COLO668 (cell line): Measurements from ENCODE around the gene MRRF.

ENCODE experiments used
- DNase-seq: peaks from one replicate; lab custom pipeline; 2025; ENCODE audit not compliant: unreplicated experiment; lab: John Stamatoyannopoulos, UW

MRRF gene

GRCh38 chr9:122228191-122228567 lies 36.5 kb upstream of the MRRF start:
- DNase-seq = peak; percentile 22

DNA sequence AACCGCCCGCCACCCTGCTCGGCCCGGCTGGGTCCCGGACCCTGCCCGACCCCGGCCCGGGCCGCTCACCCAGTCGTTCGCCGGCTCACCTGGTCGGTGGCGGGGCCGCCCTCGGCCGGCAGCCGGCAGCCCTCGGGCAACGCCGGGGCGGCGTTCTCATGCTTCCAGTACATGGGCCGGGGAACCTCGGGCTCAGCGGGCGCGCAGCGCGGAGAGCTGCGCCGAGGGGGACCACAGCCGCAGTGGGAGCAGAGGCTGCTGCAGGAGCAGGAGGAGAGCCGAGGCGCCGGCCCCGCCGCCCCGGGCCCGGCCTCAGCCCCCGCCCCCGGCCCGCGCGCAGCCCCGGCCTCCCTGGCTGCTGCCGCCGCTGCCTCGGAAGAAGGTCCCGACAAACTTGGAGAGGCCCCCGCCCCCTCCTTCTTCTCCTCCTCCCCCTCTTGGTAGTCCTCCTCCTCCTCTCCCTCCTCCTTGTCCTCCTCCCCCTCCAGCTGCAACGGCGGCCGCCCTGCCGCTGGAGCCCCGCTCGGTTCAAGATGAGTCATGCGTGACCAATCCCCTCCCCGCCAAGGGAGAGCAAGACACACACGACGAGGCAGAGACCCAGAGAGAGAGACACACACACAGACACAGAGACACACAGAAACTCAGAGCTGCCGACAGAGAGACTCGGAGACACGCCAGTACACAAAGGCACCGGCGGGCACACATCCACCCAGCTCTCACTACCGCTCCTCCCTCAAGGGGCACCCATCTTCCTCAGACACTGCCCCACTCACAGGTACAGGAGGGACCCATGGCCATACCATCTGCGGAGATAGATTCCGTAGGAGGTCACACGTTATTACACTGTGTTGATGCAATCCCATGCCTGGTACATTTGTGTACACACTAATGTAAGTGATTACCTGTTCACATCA lies 35.9 kb upstream of the MRRF start, which contains the start of gene LHX6:
LHX6 (minus strand) TSS at position 390 of the 917 bp plus-strand sequence; CDS start at position 173, 217 bp downstream.
- peak; percentile 47 for DNase-seq

- DNase-seq = no peak
These were observed 35.2 kb upstream of the MRRF start for GRCh38 chr9:122229485-122229837.

DNA sequence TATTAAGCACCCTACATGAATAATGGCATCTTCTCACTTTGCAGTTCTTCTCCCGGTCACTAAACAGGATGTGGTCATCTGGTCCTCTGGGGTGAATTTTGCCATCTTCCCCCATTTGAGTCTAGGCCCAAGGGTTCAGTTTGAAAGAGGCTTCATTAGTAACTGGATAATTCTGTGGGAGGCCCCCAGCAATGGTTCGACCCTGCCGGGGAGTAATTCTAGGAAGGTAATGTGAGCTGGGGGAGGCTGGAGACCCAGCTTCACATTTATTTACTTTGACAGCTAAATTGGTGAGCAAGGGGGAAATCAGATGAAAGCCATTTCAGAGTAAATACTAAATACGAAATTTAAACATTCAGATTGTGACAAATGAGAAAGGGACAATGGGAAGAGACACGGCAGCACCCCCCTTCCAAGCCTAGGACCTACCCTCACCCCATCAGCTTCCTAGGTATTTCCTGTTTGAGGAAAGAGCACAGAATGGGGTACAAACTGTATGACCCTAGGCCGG lies 31.8 kb upstream of the MRRF start:
- DNase-seq = no peak

- no peak for DNase-seq
These were observed 30.5 kb upstream of the MRRF start for GRCh38 chr9:122234022-122234748.

GRCh38 chr9:122236681-122237080 lies 28.0 kb upstream of the MRRF start:
- DNase-seq = no peak

- DNase-seq = no peak
These were observed 25.0 kb upstream of the MRRF start for GRCh38 chr9:122239722-122240121.

DNA sequence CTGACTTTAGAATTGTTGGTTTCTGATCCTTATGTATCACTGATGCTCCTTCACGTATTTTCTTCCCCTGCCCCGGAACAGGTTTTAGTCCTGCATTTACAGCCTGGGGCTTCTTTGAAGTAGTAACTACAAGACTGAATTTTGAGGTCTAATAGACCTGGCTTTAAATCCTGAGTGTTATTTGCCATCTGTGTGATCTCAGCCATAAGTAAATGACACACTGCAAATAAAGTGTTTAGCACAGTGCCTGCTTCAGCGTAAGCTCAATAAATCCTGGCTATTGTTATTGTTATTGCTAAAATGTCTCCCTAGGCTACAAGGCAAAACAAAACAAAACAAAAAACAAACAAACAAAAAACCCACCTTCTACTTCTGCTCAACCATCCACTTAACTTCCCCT lies 20.3 kb upstream of the MRRF start:
- no peak for DNase-seq

GRCh38 chr9:122246666-122247065 lies 18.0 kb upstream of the MRRF start:
- no peak for DNase-seq

DNA sequence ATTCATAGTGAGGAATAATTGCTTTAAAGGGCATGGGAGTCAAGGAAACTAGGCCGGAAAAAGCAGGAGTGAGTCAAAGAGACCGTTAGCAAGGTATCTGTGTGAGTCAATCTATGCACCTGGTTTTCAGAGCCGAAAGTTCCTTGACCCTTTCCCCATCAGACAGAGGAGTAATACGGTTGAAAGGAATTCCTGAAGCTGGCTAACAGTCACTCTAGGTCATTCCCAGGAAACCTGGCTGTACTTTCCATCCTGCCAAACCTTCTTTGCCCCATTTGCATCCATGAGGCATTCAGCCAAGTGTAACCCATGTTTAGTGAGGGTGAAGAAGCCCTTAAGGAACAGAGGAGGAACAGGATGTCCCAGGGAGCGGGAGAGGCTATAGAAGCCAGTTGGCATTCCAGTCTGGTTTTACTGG lies 16.2 kb upstream of the MRRF start:
- DNase-seq = no peak

- no peak for DNase-seq
These were observed 13.3 kb upstream of the MRRF start for GRCh38 chr9:122251351-122251750.

- DNase-seq = no peak
These were observed 11.9 kb upstream of the MRRF start for GRCh38 chr9:122252796-122253195.

DNA sequence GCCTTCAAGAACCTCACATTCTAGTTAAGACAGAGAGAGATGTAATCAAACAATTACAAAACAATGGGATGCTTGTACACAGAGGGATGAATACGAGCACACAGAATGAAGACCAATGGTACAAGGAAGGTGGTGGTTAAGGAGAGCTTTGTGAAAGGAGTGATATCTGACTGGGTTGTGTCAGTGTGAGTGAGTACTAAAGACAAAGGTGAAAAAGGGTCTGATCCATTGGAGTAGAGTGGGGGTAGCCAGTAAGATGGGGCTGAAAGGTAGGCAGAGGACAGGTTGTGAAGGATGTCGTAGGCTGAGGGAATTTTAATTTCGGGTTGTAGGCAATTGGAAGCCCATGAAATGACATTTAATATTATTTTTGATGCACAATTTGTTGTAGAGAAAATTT lies 9.9 kb upstream of the MRRF start:
- DNase-seq = no peak

- DNase-seq = no peak
These were observed 8.5 kb upstream of the MRRF start for GRCh38 chr9:122256206-122256605.

GRCh38 chr9:122258886-122259415 lies 5.7 kb upstream of the MRRF start:
- no peak for DNase-seq

DNA sequence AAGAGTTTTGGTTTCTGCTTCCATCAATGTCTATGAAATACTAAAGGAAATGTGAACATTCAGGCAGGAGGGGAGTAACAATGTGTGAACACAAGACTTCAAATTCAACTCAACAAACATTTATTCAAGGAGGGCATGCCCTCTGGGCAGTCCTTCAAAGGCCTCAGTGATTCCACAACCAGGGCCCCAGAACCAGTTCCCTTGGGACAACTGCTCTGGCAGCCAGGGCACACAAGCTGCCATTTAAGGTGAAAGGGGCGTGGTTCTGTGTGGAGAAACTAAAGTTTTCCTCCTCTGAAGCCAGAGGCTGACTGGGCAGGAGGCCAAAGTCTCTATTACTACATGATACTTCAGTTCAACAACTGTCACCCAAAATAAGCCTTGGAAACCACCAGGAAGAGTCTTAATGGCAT lies 3.2 kb upstream of the MRRF start:
- no peak for DNase-seq

GRCh38 chr9:122262073-122262472 lies 2.6 kb upstream of the MRRF start:
- no peak for DNase-seq

DNA sequence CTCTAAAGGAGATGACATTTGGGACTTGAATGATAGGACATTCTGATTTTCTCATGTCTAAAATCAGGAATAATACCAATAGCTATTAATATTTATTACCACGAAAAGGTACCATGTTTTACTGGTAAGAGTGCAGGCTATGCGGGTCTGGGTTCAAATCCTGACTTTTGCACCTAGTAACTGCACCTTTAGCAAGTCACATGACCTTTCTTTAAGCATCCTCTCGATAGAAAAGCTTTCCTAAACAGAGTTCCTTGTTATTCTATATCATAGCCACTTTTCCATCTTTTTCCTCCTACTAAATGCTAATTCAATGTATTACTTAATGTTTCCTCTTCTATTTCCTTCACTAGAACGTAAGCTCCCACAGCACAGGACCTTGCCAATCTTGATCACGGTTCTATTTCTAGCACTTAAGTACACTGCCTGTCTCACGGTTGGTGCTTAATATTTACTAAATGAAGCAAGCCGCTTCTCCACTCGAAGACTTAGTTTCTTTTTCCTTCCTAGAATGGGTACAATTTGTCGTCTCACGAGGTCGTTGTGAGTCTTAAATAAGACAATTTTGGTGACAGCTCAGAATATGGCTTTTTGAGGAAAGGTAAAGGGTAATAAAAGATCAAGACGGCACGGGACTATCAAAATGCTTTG lies 858 bp upstream of the MRRF start:
- no peak for DNase-seq

DNA sequence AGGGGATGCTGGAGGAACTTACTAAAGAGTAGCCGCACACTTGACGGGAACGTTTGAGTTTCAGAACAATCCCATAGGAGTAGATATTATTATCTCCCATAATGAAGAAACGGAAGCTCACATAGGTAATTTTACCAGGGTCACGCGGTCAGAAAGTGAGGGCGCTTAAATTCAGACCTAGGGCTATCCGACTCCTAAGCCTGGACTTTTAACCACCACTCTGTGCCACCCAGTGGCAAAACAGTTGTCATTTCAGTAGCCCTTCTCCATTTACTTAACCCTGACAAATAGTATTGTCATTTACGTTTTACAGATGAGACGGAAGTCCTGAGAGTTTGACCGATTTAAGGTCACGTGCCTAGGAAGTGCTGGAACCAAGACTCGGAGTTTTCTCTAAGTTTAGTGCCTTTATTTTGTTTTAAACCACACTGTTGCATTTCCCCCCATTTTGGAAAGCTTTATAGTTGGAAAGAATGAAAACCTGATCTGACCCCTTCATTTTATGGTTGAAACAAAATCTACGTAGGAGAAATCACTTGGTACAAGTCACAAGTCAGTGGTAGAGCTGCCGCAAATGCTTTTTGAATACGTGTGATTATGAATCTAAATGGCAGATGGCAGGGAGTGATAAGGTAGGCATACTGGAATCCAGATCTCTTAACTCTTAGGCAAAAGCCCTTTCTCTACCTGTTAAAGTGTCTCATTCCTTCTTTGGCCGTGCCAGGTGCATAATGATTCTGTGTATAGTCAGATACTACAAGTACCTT lies 650 bp downstream of the MRRF start:
- DNase-seq = peak; percentile 49

DNA sequence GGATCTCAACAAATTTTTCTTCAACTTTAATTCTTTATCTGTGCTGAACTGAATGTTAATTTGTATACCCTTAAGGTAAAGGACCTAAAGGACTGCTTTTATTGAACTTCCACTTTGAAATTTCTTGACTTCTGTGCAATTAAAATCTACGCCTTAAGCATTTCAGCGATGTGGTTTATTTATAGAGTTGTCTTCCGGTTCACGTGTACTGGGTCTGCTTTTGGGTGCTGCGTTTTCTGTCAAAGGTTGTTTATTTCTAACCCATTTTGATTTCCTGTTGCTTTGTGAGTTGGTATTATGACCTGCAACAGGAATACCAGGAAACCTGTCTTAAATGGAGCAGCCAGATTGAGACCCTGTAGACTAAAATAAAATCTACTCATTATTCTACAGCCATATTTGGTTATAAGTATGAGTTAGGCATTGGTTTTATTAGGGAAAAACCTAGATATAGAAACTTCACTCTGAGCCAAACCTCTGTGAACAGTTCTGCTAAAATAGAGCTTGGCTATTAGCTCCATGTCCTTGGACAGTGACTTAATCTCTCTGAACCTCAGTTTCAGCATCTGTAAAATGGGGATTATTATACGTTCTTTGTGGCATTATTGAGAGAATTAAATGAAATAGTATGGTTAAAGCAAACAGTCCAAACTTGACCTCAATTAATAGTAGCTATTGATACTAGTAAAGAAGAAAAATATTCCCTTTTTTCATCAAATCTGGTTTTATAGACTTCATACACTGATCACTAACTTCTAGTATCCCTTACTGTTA lies 3.5 kb downstream of the MRRF start:
- DNase-seq = no peak
